Measurements from ENCODE around the gene SLC13A5.

- no peak for TF ChIP-seq MAX (IDR thresholded peaks at IDR 0.05)
- TF ChIP-seq POLR2A (IDR thresholded peaks at IDR 0.05; ENCODE audit: borderline replicate concordance, extremely low read depth, insufficient read depth, insufficient read length) = no peak
Measured at GRCh38 chr17:6716736-6717135, 3.6 kb upstream of the SLC13A5 start.
